ENCODE data around the gene F10.

Gene F10

GRCh38 chr13:113117911-113118260 lies 4.7 kb upstream of the F10 start:
- no peak for DNase-seq

- no peak for DNase-seq
Measured at GRCh38 chr13:113118261-113119021, 4.2 kb upstream of the F10 start.

GRCh38 chr13:113119166-113119821 lies 3.3 kb upstream of the F10 start:
- DNase-seq, result no peak

GRCh38 chr13:113119822-113120189 lies 2.8 kb upstream of the F10 start:
- no peak for DNase-seq

GRCh38 chr13:113120300-113121182 lies 2.1 kb upstream of the F10 start:
- DNase-seq, result no peak

GRCh38 chr13:113121183-113121927 lies 1.2 kb upstream of the F10 start:
- no peak for DNase-seq

GRCh38 chr13:113121928-113122471 lies 599 bp upstream of the F10 start:
- no peak for DNase-seq

- DNase-seq, result no peak
Measured at GRCh38 chr13:113123226-113124201, 915 bp downstream of the F10 start.

GRCh38 chr13:113124211-113124970 lies 1.8 kb downstream of the F10 start:
- no peak for DNase-seq

GRCh38 chr13:113125506-113126264 lies 3.1 kb downstream of the F10 start:
- DNase-seq, result no peak

- no peak for DNase-seq
Measured at GRCh38 chr13:113126265-113127150, 3.9 kb downstream of the F10 start.

GRCh38 chr13:113129480-113129879 lies 6.9 kb downstream of the F10 start:
- no peak for DNase-seq

- no peak for DNase-seq
Measured at GRCh38 chr13:113129921-113130750, 7.5 kb downstream of the F10 start.

GRCh38 chr13:113135281-113135760 lies 12.7 kb downstream of the F10 start:
- no peak for DNase-seq

- no peak for DNase-seq
Measured at GRCh38 chr13:113137691-113138298, 15.2 kb downstream of the F10 start.

- DNase-seq, result no peak
Measured at GRCh38 chr13:113138792-113139551, 16.4 kb downstream of the F10 start.
